Stimulated activated CD8-positive, alpha-beta memory T cell treated with anti-CD3 and anti-CD28 coated beads, Interleukin-4, amount 100 ng/mL, for 4 hours (primary cell): Measurements from ENCODE around the gene LPCAT2.

Experiments
- DNase-seq, 2 donors: peaks; one replicate each; pipeline ENCODE4 v3.0.0-alpha.2; 2020; ENCODE audit warnings: low read depth in 2 of 2, low spot score in 1 of 2

LPCAT2 gene

GRCh38 chr16:55479430-55480140, 29.3 kb upstream of the LPCAT2 start:
- DNase-seq = no peak

- DNase-seq = no peak
Observed at GRCh38 chr16:55480228-55480655, 28.6 kb upstream of the LPCAT2 start.

- DNase-seq = no peak
Observed at GRCh38 chr16:55481023-55481422, 27.8 kb upstream of the LPCAT2 start.

- no peak for DNase-seq
Observed at GRCh38 chr16:55482056-55482455, 26.8 kb upstream of the LPCAT2 start.

- no peak for DNase-seq
Observed at GRCh38 chr16:55487048-55487803, 21.6 kb upstream of the LPCAT2 start.

- no peak for DNase-seq
Observed at GRCh38 chr16:55488306-55488705, 20.6 kb upstream of the LPCAT2 start.

- DNase-seq = no peak
Observed at GRCh38 chr16:55489119-55489955, 19.5 kb upstream of the LPCAT2 start.

GRCh38 chr16:55489956-55490265, 19.0 kb upstream of the LPCAT2 start:
- DNase-seq = no peak

GRCh38 chr16:55490301-55490700, 18.6 kb upstream of the LPCAT2 start:
- no peak for DNase-seq

- DNase-seq = no peak
Observed at GRCh38 chr16:55491691-55492090, 17.2 kb upstream of the LPCAT2 start.

GRCh38 chr16:55492756-55493380, 16.0 kb upstream of the LPCAT2 start:
- no peak for DNase-seq

GRCh38 chr16:55494994-55495421, 13.9 kb upstream of the LPCAT2 start:
- DNase-seq = no peak

- no peak for DNase-seq
Observed at GRCh38 chr16:55495616-55496289, 13.1 kb upstream of the LPCAT2 start.

- no peak for DNase-seq
Observed at GRCh38 chr16:55496509-55497145, 12.2 kb upstream of the LPCAT2 start.

- DNase-seq = no peak
Observed at GRCh38 chr16:55497558-55497957, 11.3 kb upstream of the LPCAT2 start.

- DNase-seq = no peak
Observed at GRCh38 chr16:55498101-55498500, 10.8 kb upstream of the LPCAT2 start.

GRCh38 chr16:55499281-55499680, 9.6 kb upstream of the LPCAT2 start:
- DNase-seq = no peak

GRCh38 chr16:55499951-55500529, 8.8 kb upstream of the LPCAT2 start:
- no peak for DNase-seq

- no peak for DNase-seq
Observed at GRCh38 chr16:55500530-55501011, 8.3 kb upstream of the LPCAT2 start.
